Body of pancreas (tissue), 4 donors: ENCODE data around the gene ATP8B2. TPM values are rescaled to one million over a fixed set of nuclear protein-coding genes. Genes with fewer than 3 reads are reported as not detected.

Experiments used
- ATAC-seq: fragments of 150-250 bp; one replicate; pipeline ENCODE4 v1.9.1; 2016
- DNase-seq, 4 donors: peaks; one replicate each; pipeline ENCODE4 v3.0.0-alpha.2; 2019
- H3K27ac ChIP-seq, 4 donors: fragments of 200-600 bp; sonication (generic); 1 replicate in 3 of 4; 2 replicates in 1 of 4; pipeline versions ENCODE4 v1.5.1 to v1.6.1; 2016 to 2019; ENCODE audit warnings: mild to moderate bottlenecking in 1 of 4, mixed read lengths in 1 of 4, moderate library complexity in 1 of 4
- H3K27me3 ChIP-seq, 2 donors: fragments of 200-600 bp; sonication (generic); one replicate each; pipeline ENCODE4 v1.6.0; 2016; ENCODE audit warnings: mild to moderate bottlenecking in 1 of 2
- H3K36me3 ChIP-seq, 2 donors: fragments of 200-600 bp; sonication (generic); replicated peaks in 1 of 2; 2 replicates each; pipeline ENCODE4 v1.5.1; 2016; ENCODE audit warnings: low read depth in 2 of 2; ENCODE audit not compliant: insufficient read depth in 1 of 2
- H3K4me1 ChIP-seq: fragments of 200-600 bp; sonication (generic); one replicate; pipeline ENCODE4 v1.6.0; 2016
- H3K4me3 ChIP-seq, 2 donors: fragments of 200-600 bp; sonication (generic); 1 replicate in 1 of 2; 2 replicates in 1 of 2; pipeline ENCODE4 v1.5.1; 2016 to 2019
- H3K9me3 ChIP-seq, 3 donors: fragments of 200-600 bp; sonication (generic); 1 replicate in 2 of 3; 2 replicates in 1 of 3; pipeline ENCODE4 v1.5.1; 2016
- POLR2A ChIP-seq, 3 donors: fragments of 450-650 bp; IDR thresholded peaks; one replicate each; pipeline ENCODE4 v1.6.1; 2016; ENCODE audit warnings: antibody characterized with exemption in 3 of 3, mild to moderate bottlenecking in 2 of 3
- WGBS, 2 donors: methylation state at CpG; one replicate each; pipeline ENCODE4 v1.1.5; 2017; 5-methylcytosine and 5-hydroxymethylcytosine counted together
- intact Hi-C: fragments of 100-400 bp; cut with DNase I; formaldehyde crosslinking; loops from one replicate; pipeline ENCODE4 v1.15.1; 2023
- total RNA-seq, 2 donors: library from RNA; depleted of rRNA; stranded (reverse); fragments of >200 nt; gene quantifications; one replicate each; pipeline ENCODE4 v1.1.0, GENCODE V29; 2016
- TF ChIP-seq, protein P1 (sequence below), 7 experiments: fragments of 450-650 bp in 4 of 7; fragments of 200-600 bp in 3 of 7; sonication (generic) in 3 of 7; IDR thresholded peaks; one replicate each; pipeline ENCODE4 v1.5.1; 2016 to 2019; ENCODE audit warnings: antibody characterized with exemption in 7 of 7

The ATP8B2 gene
- total RNA-seq, 2 donors from 2014 or later: 10.9 to 16.3 TPM

DNA sequence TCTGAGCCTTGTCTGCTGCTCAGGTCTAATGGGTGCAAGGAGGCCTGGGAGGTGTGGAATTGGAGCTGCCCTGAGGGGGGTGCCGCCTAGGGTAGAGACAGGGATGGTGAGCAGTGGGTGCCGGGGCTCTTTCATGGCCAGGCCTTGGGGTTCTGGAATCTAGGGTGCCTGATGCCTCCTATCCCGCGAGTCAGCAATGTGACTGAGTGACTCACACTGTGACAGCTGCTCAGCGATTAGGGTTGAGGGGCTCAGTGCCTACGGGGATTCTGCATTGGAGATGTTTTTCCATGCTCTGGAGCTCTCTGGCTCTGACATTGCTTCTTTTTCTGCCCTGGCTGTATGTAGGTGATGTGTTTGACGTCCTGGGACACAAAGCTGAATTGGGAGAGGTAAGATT lies 16.8 kb downstream of the ATP8B2 start:
- DNase-seq (no peak), ATAC-seq (no peak)
- Histone ChIP-seq H3K27me3 (no peaks in the 10 kb centered on the region), H3K4me3 (no peak overlapping the region), H3K36me3 (peaks cover 0 to 3% of the 10 kb centered on the region in 2 donors), H3K4me1 (no peaks in the 10 kb centered on the region), H3K27ac (no peak overlapping the region), H3K9me3 (no peaks in the 10 kb centered on the region)
- WGBS, 2 donors: 80 to 83% methylated on average over 1 to 7 of the region's 7 CpGs
- TF ChIP-seq, protein P1, sequence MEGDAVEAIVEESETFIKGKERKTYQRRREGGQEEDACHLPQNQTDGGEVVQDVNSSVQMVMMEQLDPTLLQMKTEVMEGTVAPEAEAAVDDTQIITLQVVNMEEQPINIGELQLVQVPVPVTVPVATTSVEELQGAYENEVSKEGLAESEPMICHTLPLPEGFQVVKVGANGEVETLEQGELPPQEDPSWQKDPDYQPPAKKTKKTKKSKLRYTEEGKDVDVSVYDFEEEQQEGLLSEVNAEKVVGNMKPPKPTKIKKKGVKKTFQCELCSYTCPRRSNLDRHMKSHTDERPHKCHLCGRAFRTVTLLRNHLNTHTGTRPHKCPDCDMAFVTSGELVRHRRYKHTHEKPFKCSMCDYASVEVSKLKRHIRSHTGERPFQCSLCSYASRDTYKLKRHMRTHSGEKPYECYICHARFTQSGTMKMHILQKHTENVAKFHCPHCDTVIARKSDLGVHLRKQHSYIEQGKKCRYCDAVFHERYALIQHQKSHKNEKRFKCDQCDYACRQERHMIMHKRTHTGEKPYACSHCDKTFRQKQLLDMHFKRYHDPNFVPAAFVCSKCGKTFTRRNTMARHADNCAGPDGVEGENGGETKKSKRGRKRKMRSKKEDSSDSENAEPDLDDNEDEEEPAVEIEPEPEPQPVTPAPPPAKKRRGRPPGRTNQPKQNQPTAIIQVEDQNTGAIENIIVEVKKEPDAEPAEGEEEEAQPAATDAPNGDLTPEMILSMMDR (IDR thresholded peaks at IDR 0.05): no peak
- no peak for TF ChIP-seq POLR2A (IDR thresholded peaks at IDR 0.05)
- intact Hi-C loops: no loop called here

DNA sequence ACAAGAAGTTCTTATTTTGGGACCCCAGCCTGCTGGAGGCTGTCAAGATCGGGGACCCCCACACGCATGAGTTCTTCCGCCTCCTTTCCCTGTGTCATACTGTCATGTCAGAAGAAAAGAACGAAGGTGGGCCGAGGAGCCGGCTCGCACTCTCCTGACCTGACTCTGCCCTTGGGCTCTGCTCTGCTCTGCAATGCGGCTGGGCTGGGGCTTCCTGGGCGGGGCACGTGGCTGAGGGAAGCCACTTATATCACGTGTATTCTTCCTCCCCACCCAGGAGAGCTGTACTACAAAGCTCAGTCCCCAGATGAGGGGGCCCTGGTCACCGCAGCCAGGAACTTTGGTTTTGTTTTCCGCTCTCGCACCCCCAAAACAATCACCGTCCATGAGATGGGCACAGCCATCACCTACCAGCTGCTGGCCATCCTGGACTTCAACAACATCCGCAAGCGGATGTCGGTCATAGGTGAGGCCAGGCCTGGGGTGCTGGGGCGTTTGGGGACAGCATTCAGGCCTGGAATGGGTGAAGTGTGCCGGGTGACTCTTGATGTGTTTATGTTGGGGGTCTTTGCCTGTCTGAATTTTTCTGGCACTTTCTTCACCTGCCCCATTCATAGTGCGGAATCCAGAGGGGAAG lies 17.6 kb downstream of the ATP8B2 start:
- ATAC-seq (no peak), DNase-seq (peak in 1 of 4 donors; percentile 21)
- H3K36me3 ChIP-seq: peaks cover 0 to 3% of the 10 kb centered on the region in 2 donors
- intact Hi-C loops: no loop called here
- no peaks in the 10 kb centered on the region for H3K4me1 ChIP-seq
- no peaks in the 10 kb centered on the region for H3K9me3 ChIP-seq
- H3K27ac ChIP-seq: no peak overlapping the region
- TF ChIP-seq, protein P1 (IDR thresholded peaks at IDR 0.05): no peak
- TF ChIP-seq POLR2A (IDR thresholded peaks at IDR 0.05): no peak
- H3K4me3 ChIP-seq: no peak overlapping the region
- 64 to 91% methylated on average over 18 to 19 of the region's 21 CpGs for WGBS, 2 donors
- no peaks in the 10 kb centered on the region for H3K27me3 ChIP-seq

DNA sequence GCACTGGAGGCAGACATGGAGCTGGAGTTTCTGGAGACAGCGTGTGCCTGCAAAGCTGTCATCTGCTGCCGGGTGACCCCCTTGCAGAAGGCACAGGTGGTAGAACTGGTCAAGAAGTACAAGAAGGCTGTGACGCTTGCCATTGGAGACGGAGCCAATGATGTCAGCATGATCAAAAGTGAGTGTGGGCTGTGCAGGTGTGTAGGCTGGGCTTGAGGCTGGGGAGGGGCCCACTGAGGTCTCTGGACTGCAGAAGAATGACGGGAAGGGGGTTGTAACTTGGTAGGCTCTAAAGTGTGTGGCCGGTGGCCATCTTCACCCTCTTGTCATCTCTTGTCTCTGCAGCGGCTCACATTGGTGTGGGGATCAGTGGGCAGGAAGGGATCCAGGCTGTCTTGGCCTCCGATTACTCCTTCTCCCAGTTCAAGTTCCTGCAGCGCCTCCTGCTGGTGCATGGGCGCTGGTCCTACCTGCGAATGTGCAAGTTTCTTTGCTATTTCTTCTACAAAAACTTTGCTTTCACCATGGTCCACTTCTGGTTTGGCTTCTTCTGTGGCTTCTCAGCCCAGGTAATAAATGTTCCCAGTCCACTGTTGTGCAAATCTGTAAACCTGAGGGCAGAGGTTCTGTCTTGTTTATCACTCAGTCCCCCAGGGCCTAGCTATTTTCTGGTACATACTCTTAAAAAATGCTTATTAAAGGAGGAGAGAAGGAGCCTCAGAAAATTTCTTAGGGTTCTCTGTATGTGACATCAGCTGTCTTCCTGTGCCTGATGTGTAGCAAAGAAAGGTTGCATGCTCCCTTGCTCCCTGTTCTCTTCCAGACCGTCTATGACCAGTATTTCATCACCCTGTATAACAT lies 19.9 kb downstream of the ATP8B2 start:
- Histone ChIP-seq H3K9me3 (no peaks in the 10 kb centered on the region), H3K4me3 (no peak overlapping the region), H3K27ac (no peak overlapping the region), H3K4me1 (no peaks in the 10 kb centered on the region), H3K36me3 (peaks cover 0 to 3% of the 10 kb centered on the region in 2 donors), H3K27me3 (no peaks in the 10 kb centered on the region)
- 74 to 81% methylated on average over 12 of the region's 12 CpGs for WGBS, 2 donors
- intact Hi-C loops: no loop called here
- ATAC-seq: no peak
- TF ChIP-seq POLR2A (IDR thresholded peaks at IDR 0.05): no peak
- TF ChIP-seq, protein P1 (IDR thresholded peaks at IDR 0.05): peak in 5 of 7 experiments; percentile 25 to 40 (median 37)
- peak in 2 of 4 donors; percentile 51 to 58 for DNase-seq

DNA sequence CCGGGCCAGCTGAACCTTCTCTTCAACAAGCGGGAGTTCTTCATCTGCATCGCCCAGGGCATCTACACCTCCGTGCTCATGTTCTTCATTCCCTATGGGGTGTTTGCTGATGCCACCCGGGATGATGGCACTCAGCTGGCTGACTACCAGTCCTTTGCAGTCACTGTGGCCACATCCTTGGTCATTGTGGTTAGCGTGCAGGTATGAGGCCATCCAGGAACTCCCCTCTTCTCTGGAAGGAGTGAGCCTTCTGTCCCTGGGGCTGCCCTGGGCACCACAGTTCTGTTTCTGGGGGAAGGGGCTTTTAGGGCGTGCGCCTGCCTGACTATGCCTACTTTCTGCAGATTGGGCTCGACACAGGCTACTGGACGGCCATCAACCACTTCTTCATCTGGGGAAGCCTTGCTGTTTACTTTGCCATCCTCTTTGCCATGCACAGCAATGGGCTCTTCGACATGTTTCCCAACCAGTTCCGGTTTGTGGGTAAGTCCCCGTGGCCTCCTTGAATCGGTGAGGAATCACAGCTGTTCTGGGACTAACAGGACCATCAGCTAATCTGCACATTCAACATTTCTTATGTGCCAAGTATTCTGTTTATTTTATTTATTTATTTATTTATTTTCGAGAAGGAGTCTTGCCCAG lies 21.1 kb downstream of the ATP8B2 start:
- TF ChIP-seq, protein P1 (IDR thresholded peaks at IDR 0.05): no peak
- no peak for TF ChIP-seq POLR2A (IDR thresholded peaks at IDR 0.05)
- no peak for DNase-seq
- ATAC-seq: no peak
- WGBS, 2 donors: 94 to 96% methylated on average over 12 to 15 of the region's 15 CpGs
- Histone ChIP-seq H3K27ac (no peak overlapping the region), H3K36me3 (peaks cover 0 to 3% of the 10 kb centered on the region in 2 donors), H3K4me3 (no peak overlapping the region), H3K9me3 (no peaks in the 10 kb centered on the region), H3K4me1 (peaks cover 4% of the 10 kb centered on the region), H3K27me3 (no peaks in the 10 kb centered on the region)
- intact Hi-C loops: no loop called here
